Measurements from ENCODE around the gene PI4K2A. TPM values are rescaled to one million over a fixed set of nuclear protein-coding genes. Genes with fewer than 3 reads are reported as not detected.
"Not testable (repeated sequence)": the region's sequence is repeated elsewhere in the genome, so short reads cannot be mapped to it uniquely, and the experiment has no call there.

The PI4K2A gene
- polyA plus RNA-seq, 1 donor, result 37.4 TPM

GRCh38 chr10:97644936-97645335, 4.5 kb downstream of the PI4K2A start:
- H3K27ac ChIP-seq (ENCODE audit: low read length), result no peak overlapping the region
- H3K4me3 ChIP-seq (ENCODE audit: low read length), result no peak overlapping the region
- H3K36me3 ChIP-seq (ENCODE audit: control insufficient read depth, insufficient read depth, low read length), result peaks cover 23% of the 10 kb centered on the region
- peaks cover 17% of the 10 kb centered on the region for H3K4me1 ChIP-seq (ENCODE audit: control insufficient read depth, insufficient read depth, low read length)
- WGBS (ENCODE audit: insufficient coverage, low lambda C conversion rate), result no CpG with 5 or more reads among the region's 4 CpGs
- DNase-seq, result no peak
- no peaks in the 10 kb centered on the region for H3K9me3 ChIP-seq (ENCODE audit: control insufficient read depth, low read depth, low read length)
- no peaks in the 10 kb centered on the region for H3K27me3 ChIP-seq (ENCODE audit: control insufficient read depth, insufficient read depth, low read length)

GRCh38 chr10:97647556-97647955, 7.1 kb downstream of the PI4K2A start:
- no CpG with 5 or more reads among the region's 1 CpG for WGBS (ENCODE audit: insufficient coverage, low lambda C conversion rate)
- Histone ChIP-seq H3K4me3 (ENCODE audit: low read length) (no peak overlapping the region), H3K27me3 (ENCODE audit: control insufficient read depth, insufficient read depth, low read length) (no peaks in the 10 kb centered on the region), H3K27ac (ENCODE audit: low read length) (peak overlapping the region; percentile 35), H3K36me3 (ENCODE audit: control insufficient read depth, insufficient read depth, low read length) (peaks cover 45% of the 10 kb centered on the region), H3K9me3 (ENCODE audit: control insufficient read depth, low read depth, low read length) (no peaks in the 10 kb centered on the region), H3K4me1 (ENCODE audit: control insufficient read depth, insufficient read depth, low read length) (peaks cover 22% of the 10 kb centered on the region)
- peak in 1 of 2 donors; percentile 39 for DNase-seq

GRCh38 chr10:97648562-97649404, 8.3 kb downstream of the PI4K2A start:
- peaks cover 51% of the 10 kb centered on the region for H3K36me3 ChIP-seq (ENCODE audit: control insufficient read depth, insufficient read depth, low read length)

GRCh38 chr10:97649405-97649750, 8.9 kb downstream of the PI4K2A start:
- Histone ChIP-seq H3K27ac (ENCODE audit: low read length) (peak overlapping the region; percentile 82), H3K4me1 (ENCODE audit: control insufficient read depth, insufficient read depth, low read length) (peaks cover 17% of the 10 kb centered on the region), H3K36me3 (ENCODE audit: control insufficient read depth, insufficient read depth, low read length) (peaks cover 52% of the 10 kb centered on the region)
- H3K27me3 ChIP-seq (ENCODE audit: control insufficient read depth, insufficient read depth, low read length); H3K4me3 ChIP-seq (ENCODE audit: low read length); H3K9me3 ChIP-seq (ENCODE audit: control insufficient read depth, low read depth, low read length); DNase-seq: not testable (repeated sequence)
- WGBS (ENCODE audit: insufficient coverage, low lambda C conversion rate), result no CpG with 5 or more reads among the region's 4 CpGs

More at GRCh38 chr10:97648562-97649404, 8.3 kb downstream of the PI4K2A start:
- H3K4me1 ChIP-seq (ENCODE audit: control insufficient read depth, insufficient read depth, low read length), result peaks cover 17% of the 10 kb centered on the region
- H3K27me3 ChIP-seq (ENCODE audit: control insufficient read depth, insufficient read depth, low read length), result no peaks in the 10 kb centered on the region
- peak; percentile 58 to 80 for DNase-seq
- WGBS (ENCODE audit: insufficient coverage, low lambda C conversion rate), result no CpG with 5 or more reads among the region's 5 CpGs
- H3K4me3 ChIP-seq (ENCODE audit: low read length), result no peak overlapping the region
- peak overlapping the region; percentile 82 for H3K27ac ChIP-seq (ENCODE audit: low read length)
- no peaks in the 10 kb centered on the region for H3K9me3 ChIP-seq (ENCODE audit: control insufficient read depth, low read depth, low read length)

- Histone ChIP-seq H3K36me3 (ENCODE audit: control insufficient read depth, insufficient read depth, low read length) (peaks cover 45% of the 10 kb centered on the region), H3K9me3 (ENCODE audit: control insufficient read depth, low read depth, low read length) (no peaks in the 10 kb centered on the region), H3K4me3 (ENCODE audit: low read length) (no peak overlapping the region), H3K4me1 (ENCODE audit: control insufficient read depth, insufficient read depth, low read length) (peaks cover 17% of the 10 kb centered on the region), H3K27ac (ENCODE audit: low read length) (no peak overlapping the region), H3K27me3 (ENCODE audit: control insufficient read depth, insufficient read depth, low read length) (no peaks in the 10 kb centered on the region)
- DNase-seq, result no peak
- no CpG with 5 or more reads among the region's 3 CpGs for WGBS (ENCODE audit: insufficient coverage, low lambda C conversion rate)
Observed at GRCh38 chr10:97650726-97651125, 10.3 kb downstream of the PI4K2A start.

- DNase-seq, result no peak
Observed at GRCh38 chr10:97651773-97652172, 11.3 kb downstream of the PI4K2A start.

GRCh38 chr10:97656777-97657176, 16.3 kb downstream of the PI4K2A start:
- Histone ChIP-seq H3K4me1 (ENCODE audit: control insufficient read depth, insufficient read depth, low read length) (peaks cover 4% of the 10 kb centered on the region), H3K36me3 (ENCODE audit: control insufficient read depth, insufficient read depth, low read length) (peaks cover 46% of the 10 kb centered on the region), H3K9me3 (ENCODE audit: control insufficient read depth, low read depth, low read length) (no peaks in the 10 kb centered on the region), H3K4me3 (ENCODE audit: low read length) (no peak overlapping the region), H3K27me3 (ENCODE audit: control insufficient read depth, insufficient read depth, low read length) (no peaks in the 10 kb centered on the region), H3K27ac (ENCODE audit: low read length) (no peak overlapping the region)
- no peak for DNase-seq
- no CpG with 5 or more reads among the region's 5 CpGs for WGBS (ENCODE audit: insufficient coverage, low lambda C conversion rate)

More at GRCh38 chr10:97651773-97652172, 11.3 kb downstream of the PI4K2A start:
- Histone ChIP-seq H3K4me1 (ENCODE audit: control insufficient read depth, insufficient read depth, low read length) (peaks cover 17% of the 10 kb centered on the region), H3K4me3 (ENCODE audit: low read length) (no peak overlapping the region), H3K36me3 (ENCODE audit: control insufficient read depth, insufficient read depth, low read length) (peaks cover 51% of the 10 kb centered on the region), H3K9me3 (ENCODE audit: control insufficient read depth, low read depth, low read length) (no peaks in the 10 kb centered on the region), H3K27ac (ENCODE audit: low read length) (no peak overlapping the region), H3K27me3 (ENCODE audit: control insufficient read depth, insufficient read depth, low read length) (no peaks in the 10 kb centered on the region)
- no CpG with 5 or more reads among the region's 3 CpGs for WGBS (ENCODE audit: insufficient coverage, low lambda C conversion rate)

GRCh38 chr10:97659589-97659988, 19.1 kb downstream of the PI4K2A start:
- no peak overlapping the region for H3K27ac ChIP-seq (ENCODE audit: low read length)
- DNase-seq, result no peak
- H3K4me1 ChIP-seq (ENCODE audit: control insufficient read depth, insufficient read depth, low read length), result peaks cover 25% of the 10 kb centered on the region
- no peak overlapping the region for H3K4me3 ChIP-seq (ENCODE audit: low read length)
- no peaks in the 10 kb centered on the region for H3K9me3 ChIP-seq (ENCODE audit: control insufficient read depth, low read depth, low read length)
- peaks cover 31% of the 10 kb centered on the region for H3K36me3 ChIP-seq (ENCODE audit: control insufficient read depth, insufficient read depth, low read length)
- no peaks in the 10 kb centered on the region for H3K27me3 ChIP-seq (ENCODE audit: control insufficient read depth, insufficient read depth, low read length)
- 56% methylated on average over 1 of the region's 1 CpG for WGBS (ENCODE audit: insufficient coverage, low lambda C conversion rate)

GRCh38 chr10:97664282-97664850, 23.9 kb downstream of the PI4K2A start:
- H3K9me3 ChIP-seq (ENCODE audit: control insufficient read depth, low read depth, low read length), result no peaks in the 10 kb centered on the region
- no CpG with 5 or more reads among the region's 1 CpG for WGBS (ENCODE audit: insufficient coverage, low lambda C conversion rate)
- peak overlapping the region; percentile 69 for H3K27ac ChIP-seq (ENCODE audit: low read length)
- H3K4me3 ChIP-seq (ENCODE audit: low read length), result no peak overlapping the region
- H3K4me1 ChIP-seq (ENCODE audit: control insufficient read depth, insufficient read depth, low read length), result peaks cover 64% of the 10 kb centered on the region
- H3K27me3 ChIP-seq (ENCODE audit: control insufficient read depth, insufficient read depth, low read length), result no peaks in the 10 kb centered on the region
- DNase-seq, result peak; percentile 94 to 97
- peaks cover 33% of the 10 kb centered on the region for H3K36me3 ChIP-seq (ENCODE audit: control insufficient read depth, insufficient read depth, low read length)

- H3K4me3 ChIP-seq (ENCODE audit: low read length), result no peak overlapping the region
- no CpG with 5 or more reads among the region's 7 CpGs for WGBS (ENCODE audit: insufficient coverage, low lambda C conversion rate)
- no peak for DNase-seq
- H3K4me1 ChIP-seq (ENCODE audit: control insufficient read depth, insufficient read depth, low read length), result peaks cover 63% of the 10 kb centered on the region
- no peaks in the 10 kb centered on the region for H3K9me3 ChIP-seq (ENCODE audit: control insufficient read depth, low read depth, low read length)
- H3K36me3 ChIP-seq (ENCODE audit: control insufficient read depth, insufficient read depth, low read length), result peaks cover 41% of the 10 kb centered on the region
- H3K27ac ChIP-seq (ENCODE audit: low read length), result peak overlapping the region; percentile 65
- no peaks in the 10 kb centered on the region for H3K27me3 ChIP-seq (ENCODE audit: control insufficient read depth, insufficient read depth, low read length)
Observed at GRCh38 chr10:97666992-97667391, 26.5 kb downstream of the PI4K2A start.

Data from large intestine (tissue), 3 donors.